ENCODE data around the gene KLF2. TPM values are rescaled to one million over a fixed set of nuclear protein-coding genes. Genes with fewer than 3 reads are reported as not detected.
"Not testable (repeated sequence)": the region's sequence is repeated elsewhere in the genome, so short reads cannot be mapped to it uniquely, and the experiment has no call there.

The KLF2 gene
- total and polyA plus RNA-seq, 8 donors = 3.1 to 12.0 (median 5.2) TPM

DNA sequence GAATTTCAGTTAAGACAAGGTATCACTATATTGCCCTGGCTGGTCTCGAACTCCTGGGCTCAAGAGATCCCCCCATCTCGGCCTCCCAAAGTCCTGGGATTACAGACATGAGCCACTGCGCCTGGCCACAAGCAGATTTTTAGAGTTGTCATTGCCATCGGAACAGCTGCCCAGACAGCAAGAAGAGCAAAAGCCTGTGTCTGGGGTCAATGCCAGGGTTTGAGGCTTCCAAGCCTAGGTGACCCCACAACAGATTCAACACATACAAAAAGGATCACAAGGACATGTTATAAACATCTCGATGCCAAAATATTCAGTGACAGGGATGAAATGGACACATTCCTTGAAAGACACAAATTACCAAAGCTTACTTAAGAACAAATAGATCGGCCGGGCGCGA lies 40.1 kb upstream of the KLF2 start:
- no peak for ATAC-seq
- peaks cover 0 to 4% (median 0%) of the 10 kb centered on the region in 3 donors for H3K4me1 ChIP-seq
- DNase-seq = no peak
- no peaks in the 10 kb centered on the region for H3K9me3 ChIP-seq
- no peak overlapping the region for H3K4me3 ChIP-seq
- no peak overlapping the region for H3K27ac ChIP-seq
- FAIRE-seq = no peak
- TF ChIP-seq CTCF (IDR thresholded peaks at IDR 0.05) = no peak
- intact Hi-C loops (cut with DNase I) = no loop called here
- 85 to 92% methylated on average over 9 of the region's 9 CpGs for WGBS, 2 donors
- no peaks in the 10 kb centered on the region for H3K27me3 ChIP-seq
- no peaks in the 10 kb centered on the region for H3K36me3 ChIP-seq

- H3K4me3 ChIP-seq; FAIRE-seq; H3K27me3 ChIP-seq; intact Hi-C loops (cut with DNase I); H3K36me3 ChIP-seq; ATAC-seq; H3K27ac ChIP-seq; DNase-seq; H3K9me3 ChIP-seq; H3K4me1 ChIP-seq: not testable (repeated sequence)
- 72 to 84% methylated on average over 3 of the region's 3 CpGs for WGBS, 2 donors
Measured at GRCh38 chr19:16285079-16285478, 39.5 kb upstream of the KLF2 start.

DNA sequence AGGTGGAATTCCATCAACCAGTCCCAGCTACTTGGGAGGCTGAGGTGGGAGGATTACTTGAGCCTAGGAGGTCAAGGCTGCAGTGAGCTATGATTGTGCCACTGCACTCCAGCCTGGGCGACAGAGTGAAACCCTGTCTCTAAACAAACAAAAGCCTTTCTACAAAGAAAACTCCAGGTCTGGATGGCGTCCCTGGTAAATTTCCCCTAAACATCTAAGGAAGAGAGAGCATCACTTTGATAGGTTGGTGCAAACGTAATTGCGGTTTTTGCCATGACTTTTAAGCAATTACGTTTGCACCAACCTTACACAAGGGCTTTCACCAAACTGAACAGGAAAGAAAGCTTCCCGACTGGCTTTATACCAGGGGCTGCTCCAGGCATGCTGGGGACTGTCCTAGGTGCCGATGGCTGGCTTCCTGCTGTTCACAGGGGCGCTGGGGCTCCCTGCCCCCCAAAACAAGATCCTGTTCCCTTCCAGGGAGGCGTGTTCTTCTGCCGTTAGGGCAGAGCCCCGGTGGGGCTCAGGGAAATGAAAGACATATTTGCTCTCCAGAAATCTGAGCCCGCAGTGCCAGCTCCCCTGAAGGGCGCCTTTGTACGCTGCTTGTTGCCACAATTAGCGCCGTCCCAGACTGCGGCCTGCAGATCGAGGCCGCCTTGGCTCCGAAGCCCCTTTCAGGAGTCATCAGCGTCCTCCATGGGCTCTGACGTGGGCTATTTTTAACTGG lies 38.7 kb upstream of the KLF2 start:
- ATAC-seq (peak in 3 of 4 donors; percentile 24 to 57 (median 43)), FAIRE-seq (no peak), DNase-seq (no peak)
- no peaks in the 10 kb centered on the region for H3K9me3 ChIP-seq
- no peaks in the 10 kb centered on the region for H3K27me3 ChIP-seq
- intact Hi-C loops (cut with DNase I) = no loop called here
- H3K4me1 ChIP-seq = peaks cover 0 to 4% (median 0%) of the 10 kb centered on the region in 3 donors
- peak overlapping the region in 3 of 4 donors; percentile 6 to 50 (median 18) for H3K27ac ChIP-seq
- H3K4me3 ChIP-seq = peak overlapping the region in 1 of 4 donors; percentile 17
- H3K36me3 ChIP-seq = no peaks in the 10 kb centered on the region
- TF ChIP-seq CTCF (IDR thresholded peaks at IDR 0.05) = no peak
- 13 to 16% methylated on average over 22 of the region's 22 CpGs for WGBS, 2 donors

DNA sequence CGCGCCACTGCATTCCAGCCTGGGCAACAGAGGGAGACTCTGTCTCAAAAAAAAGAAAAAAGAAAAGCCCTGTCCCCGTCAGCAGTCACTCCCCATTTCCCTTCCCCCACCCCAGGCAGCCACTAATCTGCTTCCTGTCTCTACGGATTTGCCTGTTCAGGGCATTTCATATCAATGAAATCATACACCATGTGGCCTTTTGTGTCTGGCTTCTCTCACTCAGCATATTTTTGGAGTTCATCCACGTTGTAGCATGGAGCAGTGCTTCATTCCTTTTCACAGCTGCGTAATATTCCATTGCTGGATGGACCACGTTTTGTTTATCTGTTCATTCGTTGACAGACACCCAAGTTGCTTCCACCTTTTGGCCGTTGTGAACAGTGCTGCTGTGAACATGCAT lies 36.1 kb upstream of the KLF2 start:
- no peak for FAIRE-seq
- WGBS, 2 donors = 65 to 75% methylated on average over 9 of the region's 9 CpGs
- Histone ChIP-seq H3K36me3 (no peaks in the 10 kb centered on the region), H3K27me3 (no peaks in the 10 kb centered on the region), H3K4me3 (no peak overlapping the region), H3K4me1 (peaks cover 0 to 7% (median 7%) of the 10 kb centered on the region in 3 donors), H3K9me3 (no peaks in the 10 kb centered on the region), H3K27ac (no peak overlapping the region)
- DNase-seq = no peak
- intact Hi-C loops (cut with DNase I) = no loop called here
- TF ChIP-seq CTCF (IDR thresholded peaks at IDR 0.05) = no peak
- ATAC-seq = no peak

DNA sequence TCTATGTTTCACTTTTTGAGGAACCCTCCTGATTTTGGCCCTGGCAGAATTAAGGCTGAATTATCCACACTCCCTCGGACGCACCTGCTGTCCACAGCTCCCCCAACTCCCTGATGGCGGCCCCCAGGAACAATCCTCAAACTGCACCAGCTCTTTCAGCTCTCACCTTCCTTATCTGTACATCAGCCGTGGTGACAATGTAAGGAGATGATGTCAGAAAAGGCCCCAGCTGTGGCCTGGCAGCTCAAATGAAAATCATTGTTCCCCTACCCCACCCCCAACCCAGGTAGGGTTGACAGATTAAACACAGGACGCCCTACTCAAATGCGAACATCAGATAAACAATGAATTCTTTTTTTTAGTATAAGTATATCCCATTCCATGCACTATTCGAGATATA lies 35.0 kb upstream of the KLF2 start:
- intact Hi-C loops (cut with DNase I) = no loop called here
- Histone ChIP-seq H3K27me3 (no peaks in the 10 kb centered on the region), H3K4me1 (peaks cover 0 to 9% (median 9%) of the 10 kb centered on the region in 3 donors), H3K27ac (no peak overlapping the region), H3K4me3 (no peak overlapping the region), H3K9me3 (no peaks in the 10 kb centered on the region), H3K36me3 (no peaks in the 10 kb centered on the region)
- no peak for DNase-seq
- WGBS, 2 donors = 57 to 79% methylated on average over 7 of the region's 7 CpGs
- FAIRE-seq = no peak
- ATAC-seq = no peak
- no peak for TF ChIP-seq CTCF (IDR thresholded peaks at IDR 0.05)

Data from pancreas (tissue), 10 donors.